H9 (cell line): ENCODE measurements around the gene PDCL3. TPM values are rescaled to one million over a fixed set of nuclear protein-coding genes. Genes with fewer than 3 reads are reported as not detected.

Experiments used
- DNase-seq: peaks from one replicate; pipeline ENCODE4 v3.0.0-alpha.2; 2017
- H2AFZ ChIP-seq: one replicate; pipeline ENCODE4 v1.6.1; 2013; ENCODE audit warnings: mild to moderate bottlenecking, low read length, control low read depth, moderate library complexity
- H2AK5ac ChIP-seq: 2 replicates; pipeline ENCODE4 v1.6.1; 2013; ENCODE audit warnings: low read length, control low read depth, mixed read lengths; ENCODE audit not compliant: insufficient read length
- H2BK120ac ChIP-seq: one replicate; pipeline ENCODE4 v1.6.1; 2013; ENCODE audit warnings: low read depth, mild to moderate bottlenecking, low read length, control low read depth, inconsistent platforms; ENCODE audit not compliant: poor library complexity, severe bottlenecking
- H2BK12ac ChIP-seq: 2 replicates; pipeline ENCODE4 v1.6.1; 2013; ENCODE audit warnings: low read length, control low read depth, mixed read lengths, low read depth; ENCODE audit not compliant: insufficient read length
- H2BK15ac ChIP-seq: 2 replicates; pipeline ENCODE4 v1.6.1; 2013; ENCODE audit warnings: low read depth, low read length, control low read depth
- H2BK20ac ChIP-seq: one replicate; pipeline ENCODE4 v1.6.1; 2013; ENCODE audit warnings: low read depth, mild to moderate bottlenecking, low read length, control low read depth, inconsistent platforms; ENCODE audit not compliant: poor library complexity, severe bottlenecking
- H2BK5ac ChIP-seq: 2 replicates; pipeline ENCODE4 v1.6.1; 2013; ENCODE audit warnings: low read length, control low read depth, mixed read lengths; ENCODE audit not compliant: insufficient read length
- H3K14ac ChIP-seq: 2 replicates; pipeline ENCODE4 v1.6.1; 2013; ENCODE audit warnings: low read length, control low read depth; ENCODE audit not compliant: insufficient read depth
- H3K18ac ChIP-seq: 2 replicates; pipeline ENCODE4 v1.6.1; 2013; ENCODE audit warnings: low read depth, mild to moderate bottlenecking, mixed read lengths, low read length, control low read depth; ENCODE audit not compliant: insufficient read length
- H3K23ac ChIP-seq: 2 replicates; pipeline ENCODE4 v1.6.1; 2013; ENCODE audit warnings: low read length, control low read depth, mixed read lengths, low read depth; ENCODE audit not compliant: insufficient read length
- H3K23me2 ChIP-seq: 2 replicates; pipeline ENCODE4 v1.6.1; 2013; ENCODE audit warnings: low read depth, mild to moderate bottlenecking, mixed read lengths, low read length, control low read depth; ENCODE audit not compliant: insufficient read length, poor library complexity, severe bottlenecking
- H3K27ac ChIP-seq: 2 replicates; pipeline ENCODE4 v1.5.1; 2013; ENCODE audit warnings: low read length, control low read depth, mixed read lengths, low read depth; ENCODE audit not compliant: insufficient read length
- H3K27me3 ChIP-seq: 2 replicates; pipeline ENCODE4 v1.6.1; 2013; ENCODE audit warnings: low read length, control low read depth, inconsistent platforms; ENCODE audit not compliant: insufficient read depth
- H3K4ac ChIP-seq: 2 replicates; pipeline ENCODE4 v1.6.1; 2013; ENCODE audit warnings: low read depth, mild to moderate bottlenecking, control low read depth, inconsistent platforms, low read length, moderate library complexity
- H3K4me1 ChIP-seq: 2 replicates; pipeline ENCODE4 v1.6.1; 2013; ENCODE audit warnings: low read length, control low read depth, inconsistent platforms; ENCODE audit not compliant: insufficient read depth
- H3K4me2 ChIP-seq: 2 replicates; pipeline ENCODE4 v1.6.1; 2013; ENCODE audit warnings: low read length, control low read depth, mixed read lengths; ENCODE audit not compliant: insufficient read length, insufficient read depth
- H3K56ac ChIP-seq: 2 replicates; pipeline ENCODE4 v1.6.1; 2013; ENCODE audit warnings: low read depth, mild to moderate bottlenecking, mixed read lengths, low read length, control low read depth; ENCODE audit not compliant: insufficient read length
- H3K79me1 ChIP-seq: 2 replicates; pipeline ENCODE4 v1.6.1; 2013; ENCODE audit warnings: low read depth, mild to moderate bottlenecking, moderate library complexity, low read length, control low read depth, inconsistent platforms; ENCODE audit not compliant: insufficient read depth, poor library complexity, severe bottlenecking
- H3K79me2 ChIP-seq: 2 replicates; pipeline ENCODE4 v1.6.1; 2013; ENCODE audit warnings: low read length, control low read depth, inconsistent platforms; ENCODE audit not compliant: insufficient read depth
- H3K9ac ChIP-seq: 2 replicates; pipeline ENCODE4 v1.6.1; 2013; ENCODE audit warnings: low read length, control low read depth, mixed read lengths; ENCODE audit not compliant: insufficient read length; ENCODE audit errors: extremely low read depth
- H3K9me3 ChIP-seq: one replicate; pipeline ENCODE4 v1.6.1; 2013; ENCODE audit warnings: low read depth, low read length, inconsistent platforms; ENCODE audit not compliant: control insufficient read depth
- H3T11ph ChIP-seq: one replicate; pipeline ENCODE4 v1.6.1; 2013; ENCODE audit warnings: mild to moderate bottlenecking, low read length, control low read depth, inconsistent platforms
- H4K20me1 ChIP-seq: one replicate; pipeline ENCODE4 v1.6.1; 2013; ENCODE audit not compliant: control insufficient read depth, insufficient read length, insufficient read depth
- H4K5ac ChIP-seq: 2 replicates; pipeline ENCODE4 v1.6.1; 2013; ENCODE audit warnings: low read depth, mild to moderate bottlenecking, mixed read lengths, low read length, control low read depth; ENCODE audit not compliant: insufficient read length
- H4K8ac ChIP-seq: replicated peaks from 2 replicates; pipeline ENCODE4 v1.6.1; 2013; ENCODE audit warnings: low read length, control low read depth, mixed read lengths, low read depth; ENCODE audit not compliant: insufficient read length
- H4K91ac ChIP-seq: 2 replicates; pipeline ENCODE4 v1.6.1; 2013; ENCODE audit warnings: low read depth, mild to moderate bottlenecking, moderate library complexity, mixed read lengths, low read length, control low read depth; ENCODE audit not compliant: insufficient read length
- H3K27ac Mint-ChIP-seq, 3 experiments: 2 replicates in 2 of 3; 3 replicates in 1 of 3; pipeline ENCODE4 v1.8.0; 2020 to 2021; ENCODE audit warnings: mixed read lengths in 3 of 3, mild to moderate bottlenecking in 1 of 3, moderate library complexity in 1 of 3
- H3K27me3 Mint-ChIP-seq: 2 replicates; pipeline ENCODE4 v1.8.0; 2021; ENCODE audit warnings: low read depth, mild to moderate bottlenecking, moderate library complexity, mixed read lengths
- H3K36me3 Mint-ChIP-seq, 3 experiments: 2 replicates in 2 of 3; 3 replicates in 1 of 3; pipeline ENCODE4 v1.8.0; 2020 to 2021; ENCODE audit warnings: low read depth in 3 of 3, mixed read lengths in 3 of 3; ENCODE audit not compliant: insufficient read depth in 1 of 3
- H3K4me1 Mint-ChIP-seq, 2 experiments: 2 replicates each; pipeline ENCODE4 v1.8.0; 2020; ENCODE audit warnings: mixed read lengths in 2 of 2
- H3K4me3 Mint-ChIP-seq, 2 experiments: 2 replicates in 1 of 2; 3 replicates in 1 of 2; pipeline ENCODE4 v1.8.0; 2020 to 2021; ENCODE audit warnings: mild to moderate bottlenecking in 2 of 2, mixed read lengths in 2 of 2, moderate library complexity in 1 of 2
- H3K9me3 Mint-ChIP-seq, 2 experiments: 2 replicates in 1 of 2; 3 replicates in 1 of 2; pipeline ENCODE4 v1.8.0; 2020; ENCODE audit warnings: mild to moderate bottlenecking in 2 of 2, mixed read lengths in 2 of 2, moderate library complexity in 1 of 2
- CTCF ChIP-seq: fragments of 200-600 bp; sonication (generic); conservative IDR thresholded peaks from 3 replicates; pipeline ENCODE4 v1.8.0; 2021; ENCODE audit warnings: antibody characterized with exemption, mild to moderate bottlenecking
- WGBS: extraction: QIAGEN DNeasy Blood & Tissue Kit; methylation state at CpG from one replicate; pipeline ENCODE4 v1.1.7; 2013; ENCODE audit warnings: missing lambda C conversion rate, low lambda C conversion rate, mixed read lengths; ENCODE audit not compliant: insufficient read length; ENCODE audit errors: extremely low coverage; 5-methylcytosine and 5-hydroxymethylcytosine counted together
- total RNA-seq: library from RNA; stranded (reverse); gene quantifications from 2 replicates; pipeline ENCODE4 v1.2.1, GENCODE V29; 2021

The PDCL3 gene
- total RNA-seq, 1 experiment from 2014 or later = 39.4 TPM

GRCh38 chr2:100548771-100549170 is 14.0 kb upstream of the PDCL3 start:
- Histone ChIP-seq H2AFZ (no peak overlapping the region), H3K23ac (no peak overlapping the region), H3K9me3 (peaks cover 6% of the 10 kb centered on the region), H3K4me2 (no peak overlapping the region), H3K27ac (no peak overlapping the region), H3K14ac (peak overlapping the region; percentile 72; the same call in 1 of the 2 replicates), H4K20me1 (no peaks in the 10 kb centered on the region), H2BK12ac (no peak overlapping the region), H3K23me2 (no peaks in the 10 kb centered on the region), H3K27me3 (no peaks in the 10 kb centered on the region), H2BK5ac (no peak overlapping the region), H3K56ac (no peak overlapping the region), H2BK120ac (no peak overlapping the region), H2AK5ac (no peak overlapping the region), H3K4ac (no peak overlapping the region), H4K5ac (no peak overlapping the region), H3K4me1 (no peaks in the 10 kb centered on the region; the same call in 1 of the 2 replicates), H4K8ac (no peak overlapping the region), H4K91ac (no peak overlapping the region), H3K9ac (no peak overlapping the region), H2BK15ac (no peak overlapping the region), H3T11ph (no peak overlapping the region), H3K18ac (no peak overlapping the region), H3K79me1 (no peaks in the 10 kb centered on the region), H3K79me2 (0 out of 2 replicates have a peak, but pooled peaks cover 3% of the 10 kb centered on the region), H2BK20ac (no peak overlapping the region)
- no CpG with 5 or more reads among the region's 1 CpG for WGBS
- Mint-ChIP-seq H3K9me3 (peaks cover 6 to 7% of the 10 kb centered on the region in 2 experiments), H3K27me3 (no peaks in the 10 kb centered on the region; the same call in 1 of the 2 replicates), H3K4me3 (no peak overlapping the region), H3K36me3 (peaks cover 0 to 7% (median 4%) of the 10 kb centered on the region in 3 experiments; a peak in 3 of 7 replicates), H3K4me1 (peaks cover 23 to 24% of the 10 kb centered on the region in 2 experiments), H3K27ac (peak overlapping the region in 1 of 3 experiments; percentile 7; a peak in 1 of 7 replicates)
- no peak for DNase-seq
- TF ChIP-seq CTCF = no peak
